Renal cortex interstitium (tissue), 11 donors: ENCODE results near the gene NSMF. TPM values are rescaled to one million over a fixed set of nuclear protein-coding genes. Genes with fewer than 3 reads are reported as not detected.

ENCODE experiments used
- DNase-seq, 11 donors: peaks; one replicate each; pipeline ENCODE4 v3.0.0-alpha.2; 2013; ENCODE audit warnings: low read depth in 9 of 11, low spot score in 4 of 11; ENCODE audit errors: extremely low read depth in 1 of 11
- polyA plus RNA-seq, 3 donors: library from polyadenylated mRNA; unstranded; fragments of 120-200 nt; gene quantifications; one replicate each; pipeline ENCODE4 v1.2.1, GENCODE V29; 2013; ENCODE audit not compliant: insufficient read length in 3 of 3

NSMF gene
- polyA plus RNA-seq, 3 donors: 52.9 to 57.8 (median 56.5) TPM

DNA sequence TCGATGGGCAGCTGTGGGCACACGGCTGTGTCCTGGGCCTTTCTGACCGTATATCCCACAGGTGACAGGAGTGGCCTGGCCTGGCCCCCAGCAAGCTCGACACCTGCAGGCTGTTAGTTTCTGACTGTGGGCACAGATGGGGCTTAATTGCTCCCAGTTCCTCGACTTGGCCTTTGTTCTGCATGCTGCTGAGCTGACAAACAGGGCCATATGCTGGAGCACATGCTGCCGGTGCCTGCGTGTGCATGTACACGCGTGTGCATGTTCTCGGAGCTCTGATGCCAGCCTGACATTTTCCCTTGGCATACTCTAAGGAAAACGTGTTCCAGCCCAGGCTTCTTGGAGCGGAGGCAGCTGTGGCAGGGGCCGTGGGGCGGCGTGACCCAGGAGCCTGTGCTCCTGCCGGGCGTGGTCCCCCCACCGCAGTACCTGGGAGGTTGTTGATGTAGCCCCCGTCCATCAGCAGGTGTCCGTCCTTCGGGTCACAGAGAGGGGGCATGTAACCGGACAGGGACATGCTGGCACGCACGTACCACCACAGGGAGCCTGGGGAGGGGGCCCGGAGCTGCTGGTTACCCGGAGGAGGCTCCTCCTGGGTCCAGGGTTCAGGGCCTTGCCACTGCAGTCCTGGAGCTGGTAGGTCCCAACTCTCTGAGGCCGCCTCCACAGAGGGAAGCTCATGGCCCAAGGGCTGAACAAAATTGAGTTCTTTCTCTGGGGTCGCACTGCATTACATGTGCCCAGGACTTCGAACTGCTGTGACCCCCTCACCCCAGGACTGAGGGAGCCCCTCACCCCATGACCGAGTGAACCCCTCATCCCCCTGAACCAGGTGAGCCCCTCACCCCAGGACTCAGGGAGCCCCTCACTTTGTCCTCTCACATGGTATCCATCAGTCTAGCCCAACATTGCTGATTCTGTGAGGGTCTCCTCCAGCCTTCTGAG lies 4.1 kb upstream of the NSMF start:
- no peak for DNase-seq

DNA sequence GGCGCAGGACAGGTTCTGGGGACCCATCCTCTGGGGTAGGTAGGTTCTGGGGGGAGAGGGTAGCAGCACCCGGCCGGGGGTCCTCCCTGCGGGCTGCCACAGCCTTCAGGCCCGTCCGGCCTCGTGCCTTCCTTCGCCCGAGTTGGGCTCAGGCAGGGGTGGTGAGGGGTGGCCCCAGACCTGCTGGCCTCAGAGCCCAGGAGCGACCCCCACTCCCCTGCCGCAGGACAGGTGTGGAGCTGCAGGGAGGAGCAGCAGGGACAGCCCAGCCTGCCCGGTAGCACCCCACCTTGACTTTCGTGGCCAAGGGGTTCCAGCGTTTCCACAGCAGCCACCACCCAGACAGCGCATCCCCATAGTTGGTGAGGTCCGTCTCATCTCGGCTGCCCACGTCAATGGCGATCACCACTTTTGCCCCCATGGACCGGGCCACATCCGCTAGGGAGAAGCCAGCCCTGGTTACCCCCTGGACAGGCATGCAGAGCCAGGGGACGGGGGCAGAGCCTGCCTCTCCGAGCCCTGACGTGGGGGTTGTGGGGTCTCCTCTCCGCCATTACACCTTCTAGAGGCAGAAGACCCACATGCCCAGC lies 3.4 kb upstream of the NSMF start:
- no peak for DNase-seq

DNA sequence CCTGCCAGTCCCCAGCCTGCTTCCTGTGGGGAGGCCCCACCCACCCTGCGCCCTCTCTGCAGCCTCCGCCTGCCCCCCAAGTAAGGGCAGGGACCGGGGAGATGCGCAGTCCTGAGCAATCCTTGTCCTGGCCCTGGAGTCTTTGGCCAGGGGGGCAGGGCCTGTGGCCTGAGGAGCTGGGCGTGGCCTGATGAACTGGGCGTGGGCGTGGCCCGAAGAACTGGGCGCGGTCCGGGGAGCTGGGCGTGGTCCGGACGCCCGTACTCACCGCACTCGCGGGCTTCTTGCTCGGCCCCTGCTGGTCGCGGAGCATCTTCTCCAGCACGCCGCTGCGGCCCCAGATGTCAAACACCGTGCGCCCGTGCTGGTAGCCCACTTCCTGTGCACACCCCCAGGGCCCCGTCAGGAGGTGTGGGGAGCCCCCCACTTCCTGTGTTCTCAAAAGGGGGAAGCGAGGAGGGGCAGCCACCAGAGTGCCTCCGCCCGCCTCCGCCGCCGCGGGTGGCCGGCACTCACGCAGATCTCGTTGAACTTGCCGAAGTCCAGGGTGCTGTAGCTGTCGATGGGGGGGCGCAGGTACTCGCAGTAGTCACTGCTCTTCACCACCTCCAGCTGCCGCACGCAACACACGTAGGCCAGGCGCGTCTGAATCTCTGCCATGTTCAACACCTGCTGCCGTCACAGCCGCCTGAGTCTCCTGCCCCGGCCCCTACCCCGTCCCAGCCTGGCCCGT lies 2.7 kb upstream of the NSMF start:
- no peak for DNase-seq

DNA sequence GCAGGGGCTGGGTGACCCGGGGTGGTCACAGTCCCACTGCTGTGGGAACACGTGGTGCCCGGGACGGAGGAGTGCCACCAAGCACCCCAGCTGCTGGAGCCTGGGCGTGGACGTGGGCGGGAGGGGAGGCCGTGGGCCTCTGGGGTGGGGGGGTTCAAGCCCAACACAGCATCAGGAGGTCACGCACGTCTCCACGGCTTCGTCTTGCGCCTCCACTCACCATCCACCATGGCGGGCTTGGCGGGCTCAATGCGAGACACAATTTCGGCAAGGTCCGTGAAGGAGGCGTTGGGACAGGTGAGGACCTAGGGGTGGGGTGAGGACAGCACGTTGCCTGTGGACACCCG lies 2.2 kb upstream of the NSMF start:
- DNase-seq: no peak

DNA sequence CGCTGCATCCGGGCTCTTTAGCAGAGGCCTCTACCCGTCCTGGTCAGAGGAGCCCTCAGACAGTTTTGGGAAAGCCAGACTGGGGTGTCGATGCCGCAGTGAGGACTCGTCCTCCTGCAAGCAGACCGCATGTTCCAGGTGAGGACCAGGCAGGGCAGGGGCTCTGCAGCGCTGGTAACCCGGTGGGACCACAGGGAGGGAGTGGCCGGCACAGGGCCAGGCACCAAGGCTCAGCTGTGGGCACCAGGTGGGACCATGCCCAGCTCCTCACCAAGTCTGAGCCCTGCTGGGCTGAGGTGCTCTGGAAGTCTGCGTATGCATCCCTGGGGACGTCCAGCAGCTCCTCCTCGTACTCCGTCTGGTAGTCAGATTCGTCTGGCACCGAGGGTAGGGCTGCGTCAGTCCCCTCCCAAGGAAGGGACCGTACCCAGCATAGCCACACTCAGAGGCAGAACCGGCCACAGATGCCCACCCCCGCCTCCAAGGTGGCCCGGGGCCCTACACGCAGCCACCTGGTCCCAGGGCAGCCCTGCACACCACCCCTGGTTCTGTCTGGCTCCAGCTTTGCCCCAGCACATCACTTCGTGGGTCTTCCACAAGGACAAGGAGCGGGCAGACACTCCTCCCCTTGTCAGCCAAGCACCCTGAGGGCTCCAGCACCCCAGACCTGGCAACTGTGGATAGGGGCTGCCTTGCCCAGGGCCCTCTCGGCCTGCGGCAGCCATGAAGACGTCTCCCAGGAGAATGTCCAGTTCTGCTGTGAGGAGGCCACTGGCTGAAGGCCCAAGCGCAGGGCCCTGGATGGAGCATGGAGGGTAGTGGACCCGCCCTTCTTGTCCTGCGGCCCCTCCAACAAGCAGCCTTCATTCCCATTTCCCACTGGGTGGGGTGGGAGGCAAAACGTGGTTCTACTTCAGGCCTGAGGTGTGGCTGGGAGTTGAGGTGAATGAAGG lies 1.5 kb upstream of the NSMF start:
- no peak for DNase-seq

DNA sequence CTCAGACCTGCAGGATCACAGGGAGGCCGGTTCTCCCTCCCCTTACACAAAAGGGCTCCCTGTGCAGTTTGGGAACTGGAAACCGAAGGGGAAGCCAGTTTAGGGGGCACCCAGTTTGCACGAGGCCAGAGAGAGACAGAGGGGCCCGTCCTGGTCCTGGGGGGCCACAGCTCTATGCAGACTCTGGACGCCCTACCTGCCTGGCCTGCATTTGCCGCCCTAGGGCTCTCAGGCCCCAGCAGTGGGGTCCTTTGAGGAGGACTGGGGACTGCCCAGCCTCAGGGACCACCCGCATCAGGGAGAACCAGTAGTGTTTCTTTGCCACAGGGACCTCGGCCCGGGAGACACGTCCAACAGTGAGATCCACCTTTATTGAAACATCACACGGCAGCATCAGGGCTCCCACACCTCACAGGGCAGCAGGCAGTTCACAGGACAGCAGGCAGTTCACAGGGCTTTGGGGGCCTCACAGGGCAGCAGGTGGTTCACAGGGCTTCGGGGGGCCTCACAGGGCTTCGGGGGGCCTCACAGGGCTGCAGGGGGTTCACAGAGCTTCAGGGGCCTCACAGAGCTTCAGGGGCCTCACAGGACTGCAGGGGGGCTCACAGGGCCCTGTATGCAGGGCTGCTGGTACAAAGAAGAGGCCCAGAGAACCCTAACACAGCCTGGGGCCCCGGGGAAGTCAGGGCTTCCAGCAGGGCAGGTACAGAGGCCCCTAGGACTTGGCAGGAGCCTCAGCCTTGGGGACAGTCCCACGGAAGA lies 648 bp upstream of the NSMF start:
- no peak for DNase-seq

DNA sequence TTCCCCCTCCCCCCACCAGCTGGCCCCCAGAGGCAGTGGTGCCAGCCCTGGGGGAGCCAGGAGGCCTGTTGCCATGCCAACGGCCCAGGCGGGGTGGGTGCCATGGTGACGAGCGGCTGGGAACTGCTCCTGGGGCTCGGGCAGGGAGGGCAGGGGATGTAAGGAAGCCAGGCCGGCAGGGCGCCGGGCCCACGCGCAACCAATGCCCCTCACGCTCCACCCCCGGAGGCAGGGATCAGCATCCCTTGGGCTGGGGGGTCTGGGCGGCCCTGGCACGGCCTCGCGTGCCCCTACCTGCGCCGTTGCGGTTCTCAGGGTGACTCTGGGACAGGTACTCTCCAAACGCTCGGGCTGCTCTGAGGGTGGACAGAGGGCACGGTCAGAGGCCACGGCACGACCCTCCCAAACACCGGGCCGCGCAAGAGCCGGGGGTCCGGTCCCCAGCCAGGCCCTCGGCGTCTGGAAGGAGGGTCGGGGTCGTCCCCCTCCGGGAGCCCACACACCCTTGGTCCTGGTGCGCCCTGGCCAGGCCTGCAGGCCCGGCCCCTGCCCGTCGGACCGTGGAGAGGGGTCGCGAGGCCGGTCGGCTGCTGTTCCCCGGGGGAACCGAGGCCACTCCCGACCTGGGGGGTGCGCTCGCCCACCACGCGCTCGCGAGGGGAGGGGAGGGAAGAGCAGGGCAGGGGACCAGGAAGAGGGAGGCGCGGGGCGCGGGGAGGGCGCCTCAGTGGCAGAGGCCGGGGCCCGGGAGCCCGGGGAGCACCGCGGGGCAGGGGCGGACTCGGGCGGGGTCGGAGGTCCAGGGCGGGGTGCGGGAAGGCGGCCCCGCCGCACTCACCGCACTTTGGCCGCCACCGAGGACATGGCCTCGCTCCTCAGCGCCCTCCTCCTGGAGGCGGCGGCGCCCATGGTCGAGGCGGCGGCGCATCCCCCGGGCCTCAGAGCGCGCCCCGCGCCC lies 661 bp downstream of the NSMF start:
- DNase-seq: no peak

DNA sequence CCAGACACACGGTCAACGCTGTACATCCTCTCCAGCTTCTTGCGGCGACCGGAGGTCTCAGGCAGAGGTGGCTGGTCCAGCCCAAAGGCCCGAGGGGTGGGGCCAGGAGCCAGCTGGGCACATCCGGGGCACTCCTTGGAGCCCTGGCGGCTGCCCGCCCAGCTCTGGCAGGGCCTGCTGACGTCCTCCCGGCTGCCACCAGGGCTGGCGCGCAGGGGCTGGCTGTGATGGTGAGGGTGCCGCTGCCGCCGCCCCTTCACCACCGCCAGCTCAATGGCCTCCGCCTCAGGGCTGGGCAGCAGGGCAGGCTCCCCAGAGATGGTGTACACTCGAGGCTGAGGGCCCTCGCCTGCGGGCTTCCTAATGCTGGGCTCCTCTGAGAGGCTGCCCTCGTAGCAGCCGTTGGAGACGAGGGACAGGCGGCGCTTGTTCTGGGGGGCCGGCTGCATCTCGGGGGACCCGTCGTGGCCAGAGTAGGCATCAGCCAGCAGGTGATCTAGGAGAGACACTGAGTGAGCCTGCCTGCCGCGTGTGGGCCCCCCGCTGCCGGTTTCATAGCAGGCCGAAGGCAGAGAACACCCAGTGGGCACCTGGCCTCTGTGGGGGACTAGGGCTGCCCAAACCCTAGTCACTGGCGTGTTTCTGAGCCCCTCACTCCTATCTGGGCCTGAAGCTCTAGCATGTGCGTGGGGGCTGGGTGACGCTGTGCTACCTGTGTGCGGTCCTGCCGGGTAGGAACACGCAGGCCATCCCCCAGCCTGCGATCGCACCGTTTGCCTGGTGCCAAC lies 1.5 kb downstream of the NSMF start:
- DNase-seq: no peak

DNA sequence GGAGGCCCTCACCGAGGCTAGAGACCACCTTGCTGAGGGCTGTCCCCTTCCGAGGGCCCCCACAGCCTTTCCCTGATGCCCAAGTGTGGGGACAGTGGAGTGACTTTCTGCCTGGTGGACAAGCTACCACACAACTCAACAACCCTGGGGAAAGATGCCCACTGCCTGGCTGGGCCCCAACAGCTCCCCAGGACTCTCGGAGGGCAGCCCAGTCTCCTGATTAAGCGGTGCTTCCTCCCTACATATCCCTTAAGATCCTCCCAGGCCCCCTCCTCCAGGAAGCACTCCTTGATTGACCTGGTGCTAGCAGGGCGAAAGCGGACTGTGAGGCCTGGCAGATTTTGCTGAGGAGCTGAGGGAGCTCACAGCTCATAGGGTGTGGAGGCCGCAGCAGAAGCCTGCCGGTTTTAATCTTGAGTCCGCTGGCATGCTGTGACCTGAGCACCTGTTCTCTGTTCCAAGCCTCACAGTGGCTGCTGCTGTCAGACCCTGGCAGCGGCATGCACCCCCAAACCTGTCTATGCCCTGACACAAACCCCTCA lies 2.2 kb downstream of the NSMF start:
- no peak for DNase-seq

DNA sequence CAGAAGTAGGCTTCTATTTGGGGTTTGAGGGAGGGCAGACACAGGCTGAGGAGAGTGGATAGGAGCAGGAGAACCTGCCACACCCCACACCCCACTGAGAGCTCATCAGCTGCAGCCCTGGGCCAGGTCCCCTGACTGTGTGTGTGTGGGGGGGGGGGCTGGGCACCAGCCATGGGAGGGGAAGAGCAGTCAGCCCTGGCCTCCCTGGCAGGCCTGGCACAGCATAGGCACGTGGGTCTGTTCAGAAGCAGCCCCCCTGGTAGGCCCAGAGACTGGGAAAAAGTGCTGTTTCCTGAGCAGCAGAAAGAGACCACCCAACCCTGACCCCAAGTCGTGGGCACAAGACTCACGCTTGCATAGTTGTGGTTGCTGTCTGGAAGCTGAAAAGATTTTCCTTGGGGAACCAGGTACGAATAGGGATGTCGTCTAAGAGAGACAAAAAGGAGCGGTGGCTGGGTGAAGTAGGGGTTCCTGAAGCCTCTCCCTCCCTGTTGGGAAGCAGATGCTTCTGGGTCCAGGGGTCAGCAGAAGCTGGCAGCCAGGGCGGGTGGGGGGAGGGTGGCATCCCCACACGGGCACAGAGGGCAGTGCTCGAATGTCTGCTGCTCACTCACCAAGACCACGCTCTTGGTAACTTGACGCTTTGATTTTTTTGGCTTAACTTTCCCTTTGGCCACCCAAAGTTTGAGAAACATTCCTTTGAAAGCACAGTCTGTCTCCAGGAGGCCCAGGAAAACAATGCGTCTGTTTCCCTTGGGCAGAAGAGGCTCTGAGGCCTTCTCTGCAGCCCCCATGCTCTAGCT lies 2.9 kb downstream of the NSMF start:
- peak in 1 of 11 donors; percentile 33 for DNase-seq

DNA sequence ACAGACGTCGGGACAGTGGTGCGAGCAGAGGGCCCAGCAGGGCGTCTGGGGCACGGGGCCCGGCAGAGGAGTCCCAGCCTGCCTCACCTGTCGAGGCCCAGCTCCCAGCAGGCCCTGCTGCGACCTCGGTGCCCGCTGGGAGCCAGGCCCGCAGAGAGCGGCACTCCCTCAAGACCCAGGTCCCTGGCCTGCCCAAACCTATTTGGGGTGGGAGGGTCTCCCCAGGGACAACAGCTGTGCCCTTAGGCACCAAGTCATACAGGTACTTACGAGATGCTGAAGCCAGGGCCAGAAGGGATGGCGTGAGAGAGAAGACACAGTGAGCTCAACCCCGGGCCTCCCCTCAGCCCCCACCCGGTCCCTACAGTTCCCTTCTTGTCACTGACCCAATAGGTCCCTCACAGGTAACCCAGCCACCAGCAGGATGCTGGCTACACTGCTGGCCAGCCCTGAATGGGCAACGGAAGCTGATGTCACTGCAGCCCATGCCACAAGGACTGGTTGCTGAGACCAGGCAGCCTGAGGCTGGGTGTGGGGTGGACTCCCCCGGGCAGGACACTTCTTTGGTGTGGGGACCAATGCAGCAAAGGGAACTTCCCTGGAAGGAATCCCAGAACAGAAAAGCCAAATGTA lies 3.7 kb downstream of the NSMF start:
- DNase-seq: no peak

DNA sequence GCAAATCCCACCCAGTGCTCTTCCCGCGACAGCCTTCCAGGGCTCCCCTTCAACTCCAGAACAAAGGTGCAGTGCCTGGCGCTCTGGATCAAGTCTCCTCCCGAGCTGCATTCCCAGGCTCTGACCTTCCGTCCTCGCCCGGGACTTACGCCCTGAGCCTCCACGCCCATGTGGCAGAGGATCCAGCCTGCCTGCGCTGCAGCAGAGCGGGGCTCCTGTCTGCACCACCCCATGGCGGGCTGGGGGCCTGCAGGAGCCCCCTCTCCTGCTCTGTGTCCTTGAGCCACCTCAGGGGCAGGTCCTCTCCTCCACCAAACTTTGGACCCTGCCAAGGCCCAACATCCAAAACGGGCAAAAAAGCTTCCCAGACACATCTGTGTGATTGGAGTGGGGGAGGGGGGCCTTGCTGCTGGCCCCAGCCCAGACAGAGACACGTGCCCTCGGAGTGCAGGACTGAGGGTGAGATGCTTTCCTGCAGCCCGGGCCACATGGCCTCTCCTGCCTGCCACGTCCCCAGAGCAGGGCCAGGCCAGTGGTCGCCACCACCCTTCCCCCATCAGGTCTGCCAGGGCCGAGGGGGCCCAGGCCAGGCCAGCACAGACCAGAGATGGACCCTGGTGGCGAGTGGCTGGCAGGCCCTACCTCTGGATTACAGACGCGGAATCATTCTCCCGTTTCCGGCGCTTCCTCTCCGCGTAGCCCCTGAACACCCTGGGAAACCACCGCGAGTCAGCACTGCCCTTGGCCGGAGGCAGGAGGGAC lies 4.4 kb downstream of the NSMF start:
- DNase-seq: no peak

DNA sequence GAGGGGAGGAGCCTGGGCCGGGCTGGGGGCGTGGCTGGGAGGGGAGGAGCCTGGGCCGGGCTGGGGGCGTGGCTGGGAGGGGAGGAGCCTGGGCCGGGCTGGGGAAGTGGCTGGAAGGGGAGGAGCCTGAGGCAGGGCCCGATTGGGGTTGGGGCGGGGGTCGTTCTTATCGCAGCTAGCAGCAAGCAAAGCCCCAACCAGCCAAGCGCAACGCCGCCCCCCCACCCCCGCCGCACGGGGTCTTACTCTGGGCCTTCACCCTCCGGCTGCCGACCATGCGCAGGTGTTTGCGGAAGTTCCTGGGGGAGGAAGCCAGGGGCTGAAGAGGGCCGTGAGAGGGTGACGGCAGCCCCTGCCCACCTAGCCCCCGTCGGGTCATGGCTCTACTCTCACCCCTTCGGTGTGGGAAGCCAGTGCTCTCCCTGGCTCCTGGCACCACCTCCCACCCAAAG lies 5.0 kb downstream of the NSMF start:
- no peak for DNase-seq

DNA sequence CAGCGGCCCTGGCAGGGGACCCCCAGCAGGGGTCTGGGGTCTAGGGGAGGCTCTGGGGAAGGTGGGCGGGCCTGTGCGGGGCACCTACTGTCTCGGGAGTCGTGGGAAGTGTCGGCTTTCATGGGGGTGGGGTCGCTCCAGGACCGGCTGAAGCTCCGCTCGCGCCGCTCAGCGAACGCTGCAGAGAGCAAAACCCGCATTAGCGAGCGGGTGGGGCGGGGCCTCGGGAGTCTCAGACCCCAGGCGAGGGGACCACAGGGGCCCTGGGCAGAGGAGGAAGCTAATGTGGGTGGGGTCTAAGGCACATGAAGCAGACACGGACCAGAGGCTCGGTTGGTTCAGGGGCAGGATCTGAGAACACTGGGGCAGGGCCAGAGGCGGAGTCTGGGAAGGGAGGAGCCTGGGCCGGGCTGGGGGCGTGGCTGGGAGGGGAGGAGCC lies 5.5 kb downstream of the NSMF start:
- DNase-seq: peak in 6 of 11 donors; percentile 58 to 74 (median 73)
